ENCODE measurements around the gene LNPEP. TPM values are rescaled to one million over a fixed set of nuclear protein-coding genes. Genes with fewer than 3 reads are reported as not detected.

The LNPEP gene
- total and polyA plus RNA-seq, 10 of the 15 experiments (the other 5 are each of a cell fraction or from before 2014, with no cell fraction given): 5.6 to 54.9 (median 25.0) TPM

DNA sequence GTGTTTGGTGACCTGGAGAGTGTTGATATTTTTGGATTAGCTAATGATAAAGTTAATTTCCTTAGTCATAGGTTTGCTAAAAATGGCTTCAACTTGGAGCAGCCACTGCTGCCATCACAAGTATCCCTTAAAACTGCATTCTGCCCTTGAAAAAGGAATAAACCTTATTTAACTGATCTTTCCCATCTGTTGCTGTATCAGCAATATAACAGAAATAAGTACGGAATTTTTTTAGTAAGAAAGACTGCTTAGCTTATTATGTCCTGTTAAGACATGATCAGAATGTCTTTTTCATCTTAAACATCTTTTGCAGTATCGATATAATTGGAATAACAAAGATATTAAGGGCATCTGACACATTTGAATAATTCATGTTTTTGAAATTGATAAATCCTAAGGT is 75.7 kb downstream of the LNPEP start:
- H3K27ac ChIP-seq (ENCODE audit: control insufficient read depth, insufficient read depth): no peak overlapping the region
- H3K27me3 ChIP-seq (replicated peaks in 1 of 2; ENCODE audit: control insufficient read depth in 2 of 2, insufficient read depth in 2 of 2, low read length in 1 of 2): no peaks in the 10 kb centered on the region
- ChIA-PET CTCF (interaction anchor here (0.6 to 4.4 kb wide), 9 partner anchors 14 to 150 kb away, joined by 3 to 22 read pairs (median 5); partner anchors contain the start of gene LIX1), SMC1A (ENCODE audit: uncharacterized antibody, unreplicated experiment) (interaction anchor here (1.2 to 3.1 kb wide), 10 partner anchors 13 to 150 kb away, joined by 3 to 17 read pairs (median 4); no protein-coding TSS in a partner anchor), RAD21 (ENCODE audit: unreplicated experiment) (interaction anchor here (0.8 to 2.2 kb wide), 4 partner anchors 14 to 169 kb away, joined by 3 to 8 read pairs (median 6); no protein-coding TSS in a partner anchor), POLR2A (no interaction called here)
- H2AFZ ChIP-seq (ENCODE audit: control insufficient read depth, low read depth, low read length): no peak overlapping the region
- no peaks in the 10 kb centered on the region for H4K20me1 ChIP-seq (ENCODE audit: control insufficient read depth, insufficient read depth)
- no peaks in the 10 kb centered on the region for H3K9me3 ChIP-seq (replicated peaks; ENCODE audit: control insufficient read depth, insufficient read depth, low read length)
- FAIRE-seq: no peak
- no peaks in the 10 kb centered on the region; the same call in 1 of the 2 replicates for H3K79me2 ChIP-seq (ENCODE audit: control insufficient read depth, insufficient read depth, low read length)
- H3K4me3 ChIP-seq: no peak overlapping the region
- no TSS peak for BruUV-seq (replicated peaks)
- no peak for DNase-seq (ENCODE audit: low read depth, low spot score)
- H3K4me2 ChIP-seq (ENCODE audit: control insufficient read depth, insufficient read depth): no peak overlapping the region
- intact Hi-C loops (cut with micrococcal nuclease; ENCODE audit: unreplicated experiment) (no loop called here), in situ Hi-C loops (cut with MboI) (loop anchor here (25.0 kb wide), 1 partner anchor 1876 kb away; no protein-coding TSS in a partner anchor)
- WGBS (ENCODE audit: insufficient coverage, insufficient replicate concordance, low lambda C conversion rate, missing lambda C conversion rate): 99% methylated on average over 2 of the region's 2 CpGs
- H3K36me3 ChIP-seq (ENCODE audit: control insufficient read depth in 2 of 2, insufficient read depth in 2 of 2, low read length in 1 of 2): peaks cover 3 to 25% of the 10 kb centered on the region in 2 experiments
- H3K9ac ChIP-seq (ENCODE audit: control insufficient read depth, insufficient read depth, low read length): no peak overlapping the region
- peaks cover 11% of the 10 kb centered on the region; the same call in 1 of the 2 replicates for H3K4me1 ChIP-seq (ENCODE audit: control insufficient read depth, insufficient read depth, low read length)
- no peak for ATAC-seq
- TF ChIP-seq SMARCA5 (IDR thresholded peaks at IDR 0.05) (no peak), CREM (IDR thresholded peaks at IDR 0.05; ENCODE audit: low read depth) (no peak), CEBPB (IDR thresholded peaks at IDR 0.05; ENCODE audit: borderline replicate concordance in 1 of 2, low read depth in 2 of 2, low read length in 2 of 2) (no peak), TCF3 (IDR thresholded peaks at IDR 0.05; ENCODE audit: borderline replicate concordance, insufficient read depth, low read depth, low read length) (no peak), ETV6 (conservative IDR thresholded peaks at IDR 0.05 in 1 of 2, IDR thresholded peaks at IDR 0.05 in 1 of 2; ENCODE audit: borderline replicate concordance in 1 of 2, low read depth in 1 of 2) (no peak), PAX8 (IDR thresholded peaks at IDR 0.05) (no peak)
- TF ChIP-seq, protein P1, sequence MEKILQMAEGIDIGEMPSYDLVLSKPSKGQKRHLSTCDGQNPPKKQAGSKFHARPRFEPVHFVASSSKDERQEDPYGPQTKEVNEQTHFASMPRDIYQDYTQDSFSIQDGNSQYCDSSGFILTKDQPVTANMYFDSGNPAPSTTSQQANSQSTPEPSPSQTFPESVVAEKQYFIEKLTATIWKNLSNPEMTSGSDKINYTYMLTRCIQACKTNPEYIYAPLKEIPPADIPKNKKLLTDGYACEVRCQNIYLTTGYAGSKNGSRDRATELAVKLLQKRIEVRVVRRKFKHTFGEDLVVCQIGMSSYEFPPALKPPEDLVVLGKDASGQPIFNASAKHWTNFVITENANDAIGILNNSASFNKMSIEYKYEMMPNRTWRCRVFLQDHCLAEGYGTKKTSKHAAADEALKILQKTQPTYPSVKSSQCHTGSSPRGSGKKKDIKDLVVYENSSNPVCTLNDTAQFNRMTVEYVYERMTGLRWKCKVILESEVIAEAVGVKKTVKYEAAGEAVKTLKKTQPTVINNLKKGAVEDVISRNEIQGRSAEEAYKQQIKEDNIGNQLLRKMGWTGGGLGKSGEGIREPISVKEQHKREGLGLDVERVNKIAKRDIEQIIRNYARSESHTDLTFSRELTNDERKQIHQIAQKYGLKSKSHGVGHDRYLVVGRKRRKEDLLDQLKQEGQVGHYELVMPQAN (conservative IDR thresholded peaks at IDR 0.05): no peak

Data from GM12878 (cell line).